ENCODE measurements around the gene FDCSP. TPM values are rescaled to one million over a fixed set of nuclear protein-coding genes. Genes with fewer than 3 reads are reported as not detected.
"Not testable (repeated sequence)": the region's sequence is repeated elsewhere in the genome, so short reads cannot be mapped to it uniquely, and the experiment has no call there.

FDCSP gene
- total and polyA plus RNA-seq, 3 experiments from 2014 or later: not detected

DNA sequence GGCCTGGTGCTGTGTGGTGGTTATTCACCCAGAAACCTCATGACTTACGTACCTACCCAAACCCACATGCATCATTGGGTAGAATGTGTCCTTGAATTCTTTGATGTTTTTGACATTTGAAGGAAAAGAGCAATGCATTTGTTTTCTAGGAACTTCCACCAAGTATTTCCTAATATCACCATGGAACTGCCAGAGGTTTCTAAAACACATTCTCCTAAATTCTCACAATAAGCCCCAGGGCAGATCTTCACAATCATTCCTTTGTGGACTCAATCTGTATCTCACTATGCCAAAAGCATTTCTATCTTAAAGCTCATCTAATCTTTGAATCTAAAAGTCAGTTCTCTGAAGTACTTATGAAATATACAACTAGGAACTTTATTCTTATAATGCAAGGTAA is 38.7 kb upstream of the FDCSP start:
- no peaks in the 10 kb centered on the region for H3K27me3 ChIP-seq (ENCODE audit: insufficient read depth, low read length, poor library complexity, severe bottlenecking)
- H3K9me3 ChIP-seq (ENCODE audit: low read length): no peaks in the 10 kb centered on the region
- CTCF ChIA-PET: no interaction called here
- H3K27ac ChIP-seq (ENCODE audit: low read depth, low read length): no peak overlapping the region
- no peaks in the 10 kb centered on the region for H3K4me1 Mint-ChIP-seq
- POLR2A ChIA-PET: no interaction called here
- no peaks in the 10 kb centered on the region for H3K27me3 Mint-ChIP-seq
- no peaks in the 10 kb centered on the region for H3K36me3 Mint-ChIP-seq
- no peak for DNase-seq
- H3K27ac Mint-ChIP-seq: no peak overlapping the region
- peaks cover 0 to 3% (median 2%) of the 10 kb centered on the region in 5 donors for H3K9me3 Mint-ChIP-seq
- no peak overlapping the region for H3K4me3 ChIP-seq (ENCODE audit: low read length)
- no peaks in the 10 kb centered on the region for H3K4me1 ChIP-seq (ENCODE audit: insufficient read depth, low read length)
- no peak overlapping the region for H3K4me3 Mint-ChIP-seq
- no peaks in the 10 kb centered on the region for H3K36me3 ChIP-seq (ENCODE audit: insufficient read depth, low read length)

DNA sequence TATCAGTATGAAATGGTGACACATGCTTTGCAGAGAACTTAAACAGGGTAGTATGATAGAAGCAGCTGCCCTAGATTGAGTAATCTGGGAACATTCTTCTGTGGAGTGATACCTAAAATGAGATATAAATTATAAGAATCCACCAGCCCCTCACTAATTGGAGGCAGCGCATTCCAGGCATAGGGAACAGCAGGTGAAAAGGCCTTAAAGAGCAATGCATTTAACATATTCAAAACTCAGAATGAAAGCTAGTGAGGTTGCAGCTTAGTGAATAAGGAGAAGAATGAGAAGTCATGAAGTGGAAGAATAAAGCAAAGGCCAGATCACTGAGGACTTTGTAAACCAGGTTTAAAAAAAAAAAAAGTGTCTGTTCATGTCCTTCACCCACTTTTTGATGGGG is 35.3 kb upstream of the FDCSP start:
- H3K27ac ChIP-seq (ENCODE audit: low read depth, low read length): no peak overlapping the region
- no peaks in the 10 kb centered on the region for H3K27me3 ChIP-seq (ENCODE audit: insufficient read depth, low read length, poor library complexity, severe bottlenecking)
- no peaks in the 10 kb centered on the region for H3K4me1 ChIP-seq (ENCODE audit: insufficient read depth, low read length)
- no peaks in the 10 kb centered on the region for H3K36me3 Mint-ChIP-seq
- H3K27ac Mint-ChIP-seq: no peak overlapping the region
- H3K9me3 ChIP-seq (ENCODE audit: low read length): no peaks in the 10 kb centered on the region
- H3K36me3 ChIP-seq (ENCODE audit: insufficient read depth, low read length): no peaks in the 10 kb centered on the region
- no peak overlapping the region for H3K4me3 ChIP-seq (ENCODE audit: low read length)
- H3K27me3 Mint-ChIP-seq: no peaks in the 10 kb centered on the region
- ChIA-PET POLR2A (no interaction called here), CTCF (no interaction called here)
- no peak overlapping the region for H3K4me3 Mint-ChIP-seq
- no peak for DNase-seq
- H3K4me1 Mint-ChIP-seq: no peaks in the 10 kb centered on the region
- H3K9me3 Mint-ChIP-seq: peaks cover 0 to 5% (median 0%) of the 10 kb centered on the region in 5 donors

DNA sequence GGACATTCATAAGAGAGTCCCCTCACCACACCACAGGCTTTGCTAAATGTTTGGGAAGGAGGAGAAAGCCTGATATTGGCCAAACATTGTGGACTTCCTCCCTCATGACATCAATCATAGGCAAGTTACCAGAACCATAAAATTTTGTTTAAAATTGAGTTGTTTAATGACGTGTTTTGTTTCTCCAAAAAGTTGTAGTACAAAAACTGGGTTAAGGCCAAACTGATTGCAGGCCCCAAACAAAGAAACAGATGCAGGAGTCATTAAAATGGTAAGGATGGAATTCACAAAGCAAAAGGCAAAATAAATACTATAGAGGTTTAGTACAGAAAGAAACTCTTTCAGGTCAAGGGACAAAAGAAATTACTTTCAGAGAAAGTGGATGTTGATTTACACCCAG is 34.3 kb upstream of the FDCSP start:
- Mint-ChIP-seq H3K4me3 (no peak overlapping the region), H3K4me1 (no peaks in the 10 kb centered on the region), H3K9me3 (peaks cover 0 to 5% (median 0%) of the 10 kb centered on the region in 5 donors), H3K27ac (no peak overlapping the region), H3K27me3 (no peaks in the 10 kb centered on the region), H3K36me3 (no peaks in the 10 kb centered on the region)
- Histone ChIP-seq H3K27me3 (ENCODE audit: insufficient read depth, low read length, poor library complexity, severe bottlenecking) (no peaks in the 10 kb centered on the region), H3K9me3 (ENCODE audit: low read length) (no peaks in the 10 kb centered on the region), H3K27ac (ENCODE audit: low read depth, low read length) (no peak overlapping the region), H3K36me3 (ENCODE audit: insufficient read depth, low read length) (no peaks in the 10 kb centered on the region), H3K4me3 (ENCODE audit: low read length) (no peak overlapping the region), H3K4me1 (ENCODE audit: insufficient read depth, low read length) (no peaks in the 10 kb centered on the region)
- ChIA-PET CTCF (no interaction called here), POLR2A (no interaction called here)
- no peak for DNase-seq

DNA sequence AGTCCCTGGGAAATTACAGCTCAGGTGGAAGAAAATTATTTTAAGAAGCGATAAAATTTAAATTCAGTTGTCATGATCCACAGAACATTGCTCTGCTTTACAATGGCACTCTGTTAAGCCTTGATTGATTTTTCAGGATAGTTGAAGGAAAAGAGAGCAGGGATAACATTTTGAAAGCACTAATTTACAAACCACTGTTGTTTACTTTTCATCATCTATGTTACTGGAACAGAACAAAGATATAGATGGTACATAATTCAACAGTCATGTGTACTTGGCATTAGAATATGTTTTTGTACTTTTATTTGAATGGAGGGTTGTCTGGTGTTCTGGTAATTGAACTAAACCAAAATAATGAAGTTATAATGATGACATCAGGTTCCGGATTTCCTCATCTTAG is 33.0 kb upstream of the FDCSP start:
- Histone ChIP-seq H3K4me3 (ENCODE audit: low read length) (no peak overlapping the region), H3K36me3 (ENCODE audit: insufficient read depth, low read length) (no peaks in the 10 kb centered on the region), H3K4me1 (ENCODE audit: insufficient read depth, low read length) (no peaks in the 10 kb centered on the region), H3K9me3 (ENCODE audit: low read length) (no peaks in the 10 kb centered on the region), H3K27ac (ENCODE audit: low read depth, low read length) (no peak overlapping the region), H3K27me3 (ENCODE audit: insufficient read depth, low read length, poor library complexity, severe bottlenecking) (no peaks in the 10 kb centered on the region)
- Mint-ChIP-seq H3K4me3 (no peak overlapping the region), H3K9me3 (peaks cover 0 to 3% (median 0%) of the 10 kb centered on the region in 5 donors), H3K27me3 (no peaks in the 10 kb centered on the region), H3K36me3 (no peaks in the 10 kb centered on the region), H3K27ac (no peak overlapping the region), H3K4me1 (no peaks in the 10 kb centered on the region)
- POLR2A ChIA-PET: no interaction called here
- CTCF ChIA-PET: no interaction called here
- no peak for DNase-seq

DNA sequence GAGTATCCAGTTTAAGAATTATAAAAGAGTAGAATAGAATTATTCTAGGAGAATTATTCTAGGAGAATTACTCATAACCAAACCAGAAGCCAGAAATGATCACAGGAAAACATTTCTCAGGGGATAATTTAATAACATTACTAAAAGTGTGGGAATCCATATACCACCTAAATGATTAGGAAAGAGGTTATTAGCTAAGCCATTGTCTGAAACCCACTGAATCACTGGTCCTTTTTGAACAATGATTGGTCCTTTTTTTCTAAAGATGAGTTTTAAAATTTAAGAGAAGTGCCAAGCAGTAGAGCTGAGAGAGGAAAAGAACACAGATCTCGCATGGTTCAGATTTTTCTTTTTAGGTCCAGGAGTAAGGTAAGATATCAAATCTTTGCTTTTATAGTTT is 30.5 kb upstream of the FDCSP start, which contains the start of gene ODAM:
Gene ODAM (plus strand): TSS at position 301 of the 400 bp plus-strand sequence. CDS start 819 bp downstream, outside the sequence.
- no peak within 1 kb of the TSS for H3K4me3 Mint-ChIP-seq
- H3K27me3 Mint-ChIP-seq: no peaks in the 10 kb centered on the region
- no peaks in the 10 kb centered on the region for H3K4me1 ChIP-seq (ENCODE audit: insufficient read depth, low read length)
- H3K9me3 Mint-ChIP-seq: peaks cover 0 to 3% (median 0%) of the 10 kb centered on the region in 5 donors
- H3K9me3 ChIP-seq (ENCODE audit: low read length): no peaks in the 10 kb centered on the region
- no peak within 1 kb of the TSS for H3K27ac ChIP-seq (ENCODE audit: low read depth, low read length)
- CTCF ChIA-PET: no interaction called here
- no peaks in the 10 kb centered on the region for H3K36me3 Mint-ChIP-seq
- DNase-seq: no peak
- no peaks in the 10 kb centered on the region for H3K4me1 Mint-ChIP-seq
- no peaks in the 10 kb centered on the region for H3K36me3 ChIP-seq (ENCODE audit: insufficient read depth, low read length)
- H3K27ac Mint-ChIP-seq: no peak within 1 kb of the TSS
- POLR2A ChIA-PET: no interaction called here
- no peak within 1 kb of the TSS for H3K4me3 ChIP-seq (ENCODE audit: low read length)
- no peaks in the 10 kb centered on the region for H3K27me3 ChIP-seq (ENCODE audit: insufficient read depth, low read length, poor library complexity, severe bottlenecking)

DNA sequence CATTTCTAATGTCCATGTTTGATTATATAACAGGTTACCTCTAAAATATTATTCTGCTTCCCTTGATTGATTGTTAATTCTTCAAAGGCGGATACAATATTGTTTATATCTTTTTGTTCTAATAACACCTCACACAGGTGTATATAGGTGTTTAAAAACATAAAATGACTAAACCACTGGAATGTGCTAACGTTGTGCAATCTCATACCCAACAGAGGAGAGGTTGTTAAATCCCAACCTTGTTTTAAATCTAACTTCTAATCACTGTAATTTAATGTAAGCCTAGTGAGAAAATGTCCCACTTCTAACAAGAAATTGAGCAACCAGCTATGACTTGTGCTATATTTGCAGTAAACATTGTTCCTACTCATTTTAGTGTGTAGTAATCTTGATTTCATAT is 29.1 kb upstream of the FDCSP start:
- ChIA-PET POLR2A (no interaction called here), CTCF (no interaction called here)
- H3K36me3 ChIP-seq (ENCODE audit: insufficient read depth, low read length): no peaks in the 10 kb centered on the region
- H3K36me3 Mint-ChIP-seq: no peaks in the 10 kb centered on the region
- no peak overlapping the region for H3K4me3 Mint-ChIP-seq
- no peak overlapping the region for H3K4me3 ChIP-seq (ENCODE audit: low read length)
- no peak for DNase-seq
- no peaks in the 10 kb centered on the region for H3K9me3 ChIP-seq (ENCODE audit: low read length)
- no peaks in the 10 kb centered on the region for H3K4me1 Mint-ChIP-seq
- no peaks in the 10 kb centered on the region for H3K27me3 ChIP-seq (ENCODE audit: insufficient read depth, low read length, poor library complexity, severe bottlenecking)
- no peaks in the 10 kb centered on the region for H3K4me1 ChIP-seq (ENCODE audit: insufficient read depth, low read length)
- H3K27ac ChIP-seq (ENCODE audit: low read depth, low read length): no peak overlapping the region
- H3K27me3 Mint-ChIP-seq: no peaks in the 10 kb centered on the region
- peaks cover 0 to 3% (median 0%) of the 10 kb centered on the region in 5 donors for H3K9me3 Mint-ChIP-seq
- no peak overlapping the region for H3K27ac Mint-ChIP-seq

DNA sequence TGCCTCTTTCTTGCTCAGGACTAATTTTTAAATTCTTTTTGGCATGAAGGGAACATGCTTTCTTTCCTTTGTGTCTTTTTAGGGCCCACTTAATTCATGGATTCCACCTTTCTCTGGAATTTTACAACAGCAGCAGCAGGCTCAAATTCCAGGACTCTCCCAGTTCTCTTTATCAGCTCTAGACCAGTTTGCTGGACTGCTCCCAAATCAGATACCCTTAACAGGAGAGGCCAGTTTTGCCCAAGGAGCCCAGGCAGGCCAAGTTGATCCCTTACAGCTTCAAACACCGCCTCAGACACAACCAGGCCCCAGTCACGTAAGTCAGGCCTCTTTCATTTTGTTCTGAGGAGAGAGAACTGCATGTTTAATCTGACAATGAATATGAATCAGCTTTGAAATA is 28.1 kb upstream of the FDCSP start:
- H3K36me3 ChIP-seq (ENCODE audit: insufficient read depth, low read length): no peaks in the 10 kb centered on the region
- H3K4me3 ChIP-seq (ENCODE audit: low read length): no peak overlapping the region
- no peaks in the 10 kb centered on the region for H3K4me1 Mint-ChIP-seq
- no peak overlapping the region for H3K4me3 Mint-ChIP-seq
- H3K27me3 ChIP-seq (ENCODE audit: insufficient read depth, low read length, poor library complexity, severe bottlenecking): no peaks in the 10 kb centered on the region
- ChIA-PET POLR2A (no interaction called here), CTCF (no interaction called here)
- H3K9me3 ChIP-seq (ENCODE audit: low read length): no peaks in the 10 kb centered on the region
- H3K36me3 Mint-ChIP-seq: no peaks in the 10 kb centered on the region
- no peak overlapping the region for H3K27ac ChIP-seq (ENCODE audit: low read depth, low read length)
- no peak for DNase-seq
- no peak overlapping the region for H3K27ac Mint-ChIP-seq
- no peaks in the 10 kb centered on the region for H3K27me3 Mint-ChIP-seq
- no peaks in the 10 kb centered on the region for H3K4me1 ChIP-seq (ENCODE audit: insufficient read depth, low read length)
- H3K9me3 Mint-ChIP-seq: peaks cover 0 to 3% (median 0%) of the 10 kb centered on the region in 5 donors

DNA sequence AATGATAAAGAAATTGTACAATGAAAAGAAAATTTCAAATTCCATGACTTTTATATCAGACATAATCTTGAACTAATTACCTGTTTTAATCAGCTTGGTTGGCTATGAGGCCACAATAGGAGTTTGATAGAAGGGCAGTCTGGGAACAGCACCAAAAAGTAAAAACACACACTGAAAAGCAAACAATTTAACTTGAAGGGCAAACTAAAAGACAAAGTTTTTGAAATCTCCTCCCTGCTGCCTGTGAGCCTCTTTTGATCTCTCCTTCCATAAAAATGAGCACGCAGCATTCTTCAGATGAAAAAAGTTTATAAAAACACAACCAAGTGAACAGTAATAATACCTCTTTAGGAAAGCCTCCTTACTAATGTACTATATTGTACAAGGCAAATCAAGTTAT is 22.3 kb upstream of the FDCSP start:
- Histone ChIP-seq H3K4me1 (ENCODE audit: insufficient read depth, low read length) (no peaks in the 10 kb centered on the region), H3K9me3 (ENCODE audit: low read length) (no peaks in the 10 kb centered on the region), H3K27ac (ENCODE audit: low read depth, low read length) (no peak overlapping the region), H3K27me3 (ENCODE audit: insufficient read depth, low read length, poor library complexity, severe bottlenecking) (no peaks in the 10 kb centered on the region), H3K36me3 (ENCODE audit: insufficient read depth, low read length) (no peaks in the 10 kb centered on the region), H3K4me3 (ENCODE audit: low read length) (no peak overlapping the region)
- H3K4me1 Mint-ChIP-seq: no peaks in the 10 kb centered on the region
- no peaks in the 10 kb centered on the region for H3K27me3 Mint-ChIP-seq
- H3K9me3 Mint-ChIP-seq: peaks cover 0 to 5% (median 0%) of the 10 kb centered on the region in 5 donors
- DNase-seq: no peak
- POLR2A ChIA-PET: no interaction called here
- no peak overlapping the region for H3K4me3 Mint-ChIP-seq
- CTCF ChIA-PET: no interaction called here
- no peaks in the 10 kb centered on the region for H3K36me3 Mint-ChIP-seq
- H3K27ac Mint-ChIP-seq: no peak overlapping the region

DNA sequence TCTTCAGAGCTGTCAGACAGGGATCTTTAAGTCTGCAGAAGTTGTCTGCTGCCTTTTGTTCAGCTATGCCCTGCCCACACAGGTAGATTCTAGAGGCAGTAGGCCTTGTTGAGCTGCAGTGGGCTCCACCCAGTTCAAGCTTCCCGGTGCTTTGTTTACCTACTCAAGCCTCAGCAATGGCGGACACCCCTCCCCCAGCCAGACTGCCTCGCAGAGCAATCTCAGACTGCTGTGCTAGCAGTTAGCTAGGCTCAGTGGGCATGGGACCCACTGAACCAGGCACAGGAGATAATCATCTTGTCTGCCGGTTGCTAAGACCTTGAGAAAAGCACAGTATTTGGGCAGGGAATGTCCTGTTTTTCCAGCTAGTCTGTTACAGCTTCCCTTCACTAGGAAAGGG is 13.2 kb upstream of the FDCSP start:
- H3K36me3 Mint-ChIP-seq; CTCF ChIA-PET; H3K4me3 ChIP-seq (ENCODE audit: low read length); H3K4me1 Mint-ChIP-seq; H3K4me1 ChIP-seq (ENCODE audit: insufficient read depth, low read length); H3K27ac ChIP-seq (ENCODE audit: low read depth, low read length); H3K27me3 ChIP-seq (ENCODE audit: insufficient read depth, low read length, poor library complexity, severe bottlenecking); POLR2A ChIA-PET; H3K27me3 Mint-ChIP-seq; H3K4me3 Mint-ChIP-seq; DNase-seq; H3K27ac Mint-ChIP-seq; H3K36me3 ChIP-seq (ENCODE audit: insufficient read depth, low read length); H3K9me3 ChIP-seq (ENCODE audit: low read length): not testable (repeated sequence)
- H3K9me3 Mint-ChIP-seq: peaks cover 0 to 11% (median 5%) of the 10 kb centered on the region in 5 donors

All from CD8-positive, alpha-beta memory T cell (primary cell).